Measurements from ENCODE around the gene ISOC2. TPM values are rescaled to one million over a fixed set of nuclear protein-coding genes. Genes with fewer than 3 reads are reported as not detected.

ISOC2 gene
- total RNA-seq, 3 donors from 2014 or later: 42.7 to 71.5 (median 57.0) TPM

DNA sequence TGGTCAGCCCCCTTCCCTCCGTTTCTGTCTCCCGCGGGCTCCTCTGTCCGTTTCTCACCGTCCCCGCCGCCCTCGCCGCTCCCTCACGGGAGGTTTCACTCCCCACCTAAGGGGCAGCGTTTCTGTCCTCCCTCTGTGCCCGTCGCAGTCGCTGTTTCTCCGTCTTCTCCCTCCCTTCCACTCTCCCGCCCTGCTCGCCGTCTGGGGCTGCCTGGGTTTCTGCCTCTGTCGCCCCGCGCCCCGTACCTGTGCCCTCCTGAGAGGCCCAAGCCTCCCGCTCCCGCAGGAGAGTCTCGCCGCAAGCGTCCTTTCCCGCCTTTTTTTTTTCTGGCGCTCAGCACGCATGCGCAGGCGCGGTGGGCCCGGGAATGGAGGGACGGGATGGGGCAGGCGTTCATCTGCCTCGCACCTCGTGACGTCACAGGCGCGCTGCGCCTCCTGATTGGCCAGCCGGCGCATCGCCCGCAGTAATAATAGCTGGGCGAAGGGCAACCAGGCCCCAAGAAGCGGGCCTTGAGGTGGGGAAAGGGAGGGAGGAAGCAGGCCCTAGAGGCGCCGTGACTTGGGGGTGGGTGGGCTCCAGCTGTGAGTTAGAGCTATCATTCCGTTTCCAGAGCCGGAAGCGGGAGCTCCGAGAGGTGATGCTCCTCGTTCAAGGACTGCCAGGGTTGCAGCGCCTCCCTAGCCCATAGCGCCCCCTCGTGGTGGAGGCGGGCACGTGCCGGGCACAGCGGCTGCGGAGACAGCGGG lies 42.2 kb upstream of the ISOC2 start:
- peak; percentile 90 to 91 for DNase-seq (ENCODE audit: low spot score in 2 of 2)
- no peaks in the 10 kb centered on the region for H3K9me3 ChIP-seq
- H3K36me3 ChIP-seq: no peaks in the 10 kb centered on the region
- H3K4me1 ChIP-seq: peaks cover 0 to 3% of the 10 kb centered on the region in 2 donors
- intact Hi-C loops (cut with DNase I; ENCODE audit: low total_unique reads): loop anchor here (5.0 kb wide), 1 partner anchor 86 kb away; no protein-coding TSS in a partner anchor
- TF ChIP-seq CTCF (IDR thresholded peaks at IDR 0.05): peak; percentile 97 to 98 (median 98)
- TF ChIP-seq POLR2AphosphoS5 (IDR thresholded peaks at IDR 0.05): peak in 1 of 3 donors; percentile 47
- no peak for TF ChIP-seq POLR2A (IDR thresholded peaks at IDR 0.05)
- peak overlapping the region; percentile 43 to 73 (median 53) for H3K4me3 ChIP-seq
- H3K27me3 ChIP-seq: no peaks in the 10 kb centered on the region
- peak overlapping the region; percentile 77 to 80 for H3K27ac ChIP-seq

DNA sequence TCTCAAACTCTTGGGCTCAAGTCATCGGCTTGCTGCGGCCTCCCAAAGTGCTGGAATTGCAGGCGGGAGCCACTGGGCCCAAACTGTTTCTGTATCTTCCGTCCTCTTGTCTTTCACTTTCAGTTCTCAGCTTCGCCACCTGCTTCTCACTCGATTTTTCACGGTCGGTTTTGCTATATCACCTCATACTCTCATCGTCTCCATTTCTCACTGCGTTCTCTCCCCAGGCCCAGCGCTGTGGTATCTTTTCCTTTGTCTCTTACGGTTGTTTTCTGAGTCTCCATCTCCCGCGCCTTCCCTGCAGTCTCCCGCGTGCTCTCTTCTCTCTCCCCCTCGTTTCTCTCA lies 41.7 kb upstream of the ISOC2 start:
- intact Hi-C loops (cut with DNase I; ENCODE audit: low total_unique reads): loop anchor here (5.0 kb wide), 1 partner anchor 86 kb away; no protein-coding TSS in a partner anchor
- Histone ChIP-seq H3K27ac (no peak overlapping the region), H3K4me3 (no peak overlapping the region), H3K9me3 (no peaks in the 10 kb centered on the region), H3K36me3 (no peaks in the 10 kb centered on the region), H3K27me3 (no peaks in the 10 kb centered on the region), H3K4me1 (peaks cover 0 to 3% of the 10 kb centered on the region in 2 donors)
- no peak for DNase-seq (ENCODE audit: low spot score in 2 of 2)
- TF ChIP-seq POLR2AphosphoS5 (IDR thresholded peaks at IDR 0.05): no peak
- TF ChIP-seq CTCF (IDR thresholded peaks at IDR 0.05): no peak
- no peak for TF ChIP-seq POLR2A (IDR thresholded peaks at IDR 0.05)

GRCh38 chr19:55502197-55502952 lies 40.9 kb upstream of the ISOC2 start:
- intact Hi-C loops (cut with DNase I; ENCODE audit: low total_unique reads): loop anchor here (5.0 kb wide), 1 partner anchor 85 kb away; no protein-coding TSS in a partner anchor
- H3K36me3 ChIP-seq: no peaks in the 10 kb centered on the region

DNA sequence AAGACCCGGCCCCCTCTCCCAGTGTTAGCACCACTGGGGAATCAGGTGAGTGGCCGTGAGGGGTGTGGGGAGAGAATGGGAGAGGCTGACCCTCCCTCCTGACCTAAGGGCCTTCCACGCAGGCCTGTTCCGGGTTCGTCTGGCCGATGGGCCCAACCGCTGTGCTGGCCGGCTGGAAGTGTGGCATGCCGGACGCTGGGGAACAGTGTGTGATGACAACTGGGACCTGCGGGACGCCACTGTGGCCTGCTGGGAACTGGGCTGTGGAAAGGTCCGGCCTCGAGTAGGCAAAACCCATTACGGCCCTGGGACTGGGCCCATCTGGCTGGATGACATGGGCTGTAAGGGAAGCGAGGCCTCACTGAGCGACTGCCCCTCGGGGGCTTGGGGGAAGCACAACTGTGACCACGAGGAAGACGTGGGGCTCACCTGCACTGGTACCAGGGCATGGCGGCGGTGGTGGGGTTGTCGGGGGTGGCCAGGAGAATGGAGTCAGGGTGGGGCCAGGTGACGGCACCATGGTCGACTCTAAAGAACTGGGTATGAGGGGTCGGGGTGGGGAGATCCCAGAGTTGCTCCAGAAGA lies 39.0 kb upstream of the ISOC2 start:
- Histone ChIP-seq H3K4me1 (peaks cover 0 to 3% of the 10 kb centered on the region in 2 donors), H3K27me3 (no peaks in the 10 kb centered on the region), H3K27ac (no peak overlapping the region), H3K9me3 (no peaks in the 10 kb centered on the region), H3K4me3 (no peak overlapping the region), H3K36me3 (no peaks in the 10 kb centered on the region)
- TF ChIP-seq POLR2A (IDR thresholded peaks at IDR 0.05) (no peak), POLR2AphosphoS5 (IDR thresholded peaks at IDR 0.05) (no peak), CTCF (IDR thresholded peaks at IDR 0.05) (no peak)
- intact Hi-C loops (cut with DNase I; ENCODE audit: low total_unique reads): loop anchor here (5.0 kb wide), 1 partner anchor 83 kb away; no protein-coding TSS in a partner anchor
- no peak for DNase-seq (ENCODE audit: low spot score in 2 of 2)

More at GRCh38 chr19:55502197-55502952, 40.9 kb upstream of the ISOC2 start:
- H3K9me3 ChIP-seq: no peaks in the 10 kb centered on the region
- peaks cover 0 to 3% of the 10 kb centered on the region in 2 donors for H3K4me1 ChIP-seq
- no peaks in the 10 kb centered on the region for H3K27me3 ChIP-seq
- H3K27ac ChIP-seq: no peak overlapping the region
- DNase-seq (ENCODE audit: low spot score in 2 of 2): no peak
- TF ChIP-seq POLR2A (IDR thresholded peaks at IDR 0.05): no peak
- TF ChIP-seq CTCF (IDR thresholded peaks at IDR 0.05): no peak
- TF ChIP-seq POLR2AphosphoS5 (IDR thresholded peaks at IDR 0.05): no peak
- H3K4me3 ChIP-seq: no peak overlapping the region
